B cell (primary cell): ENCODE measurements around the gene ZNF503. TPM values are rescaled to one million over a fixed set of nuclear protein-coding genes. Genes with fewer than 3 reads are reported as not detected.

ENCODE experiments used
- ATAC-seq: fragments of 200-7000 bp; cut with Tn5 transposase; one replicate; pipeline ENCODE4 v1.10.0; 2021; ENCODE audit warnings: low read depth, mild to moderate bottlenecking, moderate number of reproducible peaks, moderate library complexity
- CTCF ChIA-PET: fragments of 350-600 bp; sonication (Branson Sonifier 250); formaldehyde crosslinking; loops from one replicate; lab custom pipeline; 2021; ENCODE audit warnings: antibody characterized with exemption, inconsistent platforms; lab: Charles Lee
- POLR2A ChIA-PET: fragments of 350-600 bp; sonication (Branson Sonifier 250); formaldehyde crosslinking; loops from one replicate; lab custom pipeline; 2021; ENCODE audit warnings: antibody characterized with exemption; lab: Charles Lee
- DNase-seq: peaks from one replicate; pipeline ENCODE4 v3.0.0; 2013
- H2AFZ ChIP-seq: 2 replicates; pipeline ENCODE4 v1.6.1; 2012; ENCODE audit warnings: mild to moderate bottlenecking, low read depth, low read length; ENCODE audit not compliant: insufficient read depth, poor library complexity, severe bottlenecking
- H3K27ac ChIP-seq, 2 donors: 1 replicate in 1 of 2; 2 replicates in 1 of 2; pipeline ENCODE4 v1.5.1; 2012 to 2013; ENCODE audit warnings: low read length in 2 of 2, mild to moderate bottlenecking in 2 of 2, moderate library complexity in 1 of 2
- H3K27me3 ChIP-seq, 4 experiments: fragments of 200-600 bp in 1 of 4; sonication (generic) in 1 of 4; replicated peaks in 1 of 4; 1 replicate in 2 of 4; 2 replicates in 2 of 4; pipeline versions ENCODE4 v1.6.1 to v1.7.0; 2013 to 2016; ENCODE audit warnings: low read length in 3 of 4, mild to moderate bottlenecking in 2 of 4, mixed read lengths in 1 of 4, moderate library complexity in 1 of 4; ENCODE audit not compliant: insufficient read depth in 4 of 4, control insufficient read depth in 3 of 4; ENCODE audit errors: control extremely low read depth in 1 of 4
- H3K36me3 ChIP-seq, 2 experiments: replicated peaks in 1 of 2; 1 replicate in 1 of 2; 2 replicates in 1 of 2; pipeline versions ENCODE4 v1.6.1 to v1.7.1; 2013; ENCODE audit warnings: low read length in 1 of 2; ENCODE audit not compliant: insufficient read depth in 2 of 2, control insufficient read depth in 1 of 2; ENCODE audit errors: control extremely low read depth in 1 of 2, extremely low read depth in 1 of 2
- H3K4me1 ChIP-seq, 2 donors: fragments of 200-600 bp in 1 of 2; sonication (generic) in 1 of 2; 1 replicate in 1 of 2; 2 replicates in 1 of 2; pipeline versions ENCODE4 v1.5.1 to v1.6.1; 2013 to 2017; ENCODE audit warnings: low read length in 2 of 2; ENCODE audit not compliant: control insufficient read depth in 2 of 2, insufficient read depth in 2 of 2
- H3K4me2 ChIP-seq: replicated peaks from 2 replicates; pipeline ENCODE3; 2012; ENCODE audit warnings: mild to moderate bottlenecking, low read depth, low read length; ENCODE audit not compliant: poor library complexity, severe bottlenecking
- H3K4me3 ChIP-seq, 5 experiments: fragments of 200-600 bp in 1 of 5; sonication (generic) in 1 of 5; 1 replicate in 3 of 5; 2 replicates in 2 of 5; pipeline versions ENCODE4 v1.5.1 to v1.7.0; 2011 to 2016; ENCODE audit warnings: low read length in 4 of 5, mild to moderate bottlenecking in 4 of 5, low read depth in 2 of 5, control low read depth in 1 of 5, moderate library complexity in 1 of 5; ENCODE audit not compliant: insufficient read depth in 1 of 5; ENCODE audit errors: control extremely low read depth in 1 of 5, extremely low read depth in 1 of 5
- H3K79me2 ChIP-seq: fragments of 200-600 bp; sonication (generic); one replicate; pipeline ENCODE4 v1.6.0; 2016; ENCODE audit warnings: low read length; ENCODE audit not compliant: control insufficient read depth, insufficient read depth
- H3K9ac ChIP-seq: fragments of 200-600 bp; sonication (generic); 2 replicates; pipeline ENCODE4 v1.6.1; 2017; ENCODE audit warnings: mild to moderate bottlenecking, low read length, moderate library complexity
- H3K9me3 ChIP-seq, 3 donors: one replicate each; pipeline versions ENCODE4 v1.6.1 to v1.7.1; 2013; ENCODE audit warnings: low read length in 2 of 3; ENCODE audit not compliant: control insufficient read depth in 2 of 3, insufficient read depth in 1 of 3; ENCODE audit errors: control extremely low read depth in 1 of 3
- H4K20me1 ChIP-seq: 2 replicates; pipeline ENCODE4 v1.6.0; 2012; ENCODE audit warnings: mild to moderate bottlenecking, low read length; ENCODE audit not compliant: insufficient read depth, control insufficient read depth, poor library complexity, severe bottlenecking
- H3K27ac Mint-ChIP-seq: one replicate; pipeline ENCODE4 v1.8.0; 2021; ENCODE audit warnings: mixed read lengths
- H3K27me3 Mint-ChIP-seq: one replicate; pipeline ENCODE4 v1.8.0; 2021; ENCODE audit warnings: mixed read lengths
- H3K4me1 Mint-ChIP-seq: one replicate; pipeline ENCODE4 v1.8.0; 2021; ENCODE audit warnings: mixed read lengths
- H3K4me3 Mint-ChIP-seq: one replicate; pipeline ENCODE4 v1.8.0; 2021; ENCODE audit warnings: mixed read lengths
- H3K9me3 Mint-ChIP-seq: one replicate; pipeline ENCODE4 v1.8.0; 2022; ENCODE audit warnings: mixed read lengths; ENCODE audit not compliant: insufficient read depth
- CTCF ChIP-seq: fragments of 200-600 bp; IDR thresholded peaks from one replicate; pipeline ENCODE4 v1.8.0; 2022; ENCODE audit warnings: antibody characterized with exemption, mild to moderate bottlenecking
- EZH2 ChIP-seq: IDR thresholded peaks from 2 replicates; pipeline ENCODE4 v1.6.1; 2012; ENCODE audit warnings: borderline replicate concordance, low read depth, mild to moderate bottlenecking, moderate library complexity, low read length; ENCODE audit not compliant: insufficient read depth, poor library complexity, severe bottlenecking
- WGBS: methylation state at CpG from one replicate; pipeline ENCODE4 v1.1.5; 2013; ENCODE audit warnings: missing lambda C conversion rate; ENCODE audit not compliant: insufficient coverage; 5-methylcytosine and 5-hydroxymethylcytosine counted together
- intact Hi-C: fragments of 100-400 bp; cut with micrococcal nuclease; formaldehyde crosslinking; loops from one replicate; pipeline ENCODE4 v1.10.0; 2022
- polyA plus RNA-seq: library from polyadenylated mRNA; depleted of rRNA; stranded (reverse); fragments of >200 nt; gene quantifications from 2 replicates; pipeline ENCODE4 v1.2.3, GENCODE V29; 2012
- total RNA-seq, 2 donors: library from RNA; stranded (reverse); fragments of 120-200 nt in 1 of 2; gene quantifications; 1 replicate in 1 of 2; 2 replicates in 1 of 2; pipeline versions ENCODE4 v1.2.3 to v1.2.4, GENCODE V29; 2013 to 2022

Gene ZNF503
- total and polyA plus RNA-seq, 2 donors (not counting 1 experiment from before 2014, with no cell fraction given), result 0.04 TPM; not detected in 1

- 100% methylated on average over 1 of the region's 1 CpG for WGBS
- Histone ChIP-seq H4K20me1 (no peaks in the 10 kb centered on the region), H3K36me3 (no peaks in the 10 kb centered on the region), H2AFZ (no peak overlapping the region), H3K9ac (no peak overlapping the region), H3K4me1 (no peaks in the 10 kb centered on the region), H3K9me3 (peaks cover 4 to 17% (median 10%) of the 10 kb centered on the region in 3 donors), H3K27ac (no peak overlapping the region), H3K79me2 (no peaks in the 10 kb centered on the region), H3K4me3 (no peak overlapping the region), H3K27me3 (no peaks in the 10 kb centered on the region), H3K4me2 (no peak overlapping the region)
- peaks cover 4% of the 10 kb centered on the region for H3K27me3 Mint-ChIP-seq
- TF ChIP-seq EZH2, result no peak
- TF ChIP-seq CTCF, result no peak
- ChIA-PET CTCF (no interaction called here), POLR2A (no interaction called here)
- DNase-seq, result no peak
- H3K9me3 Mint-ChIP-seq, result peaks cover 14% of the 10 kb centered on the region
- H3K4me3 Mint-ChIP-seq, result no peak overlapping the region
- no peak for ATAC-seq
- intact Hi-C loops, result no loop called here
- H3K27ac Mint-ChIP-seq, result no peak overlapping the region
- H3K4me1 Mint-ChIP-seq, result no peaks in the 10 kb centered on the region
Observed at GRCh38 chr10:75446508-75446907, 44.9 kb upstream of the ZNF503 start.

GRCh38 chr10:75444781-75445386 lies 43.3 kb upstream of the ZNF503 start:
- Histone ChIP-seq H3K27me3 (no peaks in the 10 kb centered on the region), H3K36me3 (no peaks in the 10 kb centered on the region), H3K27ac (no peak overlapping the region), H3K79me2 (no peaks in the 10 kb centered on the region), H4K20me1 (no peaks in the 10 kb centered on the region), H3K9me3 (peaks cover 4 to 17% (median 12%) of the 10 kb centered on the region in 3 donors), H3K4me1 (no peaks in the 10 kb centered on the region), H3K9ac (no peak overlapping the region), H2AFZ (no peak overlapping the region), H3K4me3 (no peak overlapping the region), H3K4me2 (no peak overlapping the region)
- no peaks in the 10 kb centered on the region for H3K4me1 Mint-ChIP-seq
- ChIA-PET POLR2A (no interaction called here), CTCF (no interaction called here)
- intact Hi-C loops, result no loop called here
- DNase-seq, result no peak
- peaks cover 4% of the 10 kb centered on the region for H3K27me3 Mint-ChIP-seq
- H3K9me3 Mint-ChIP-seq, result peaks cover 14% of the 10 kb centered on the region
- 83% methylated on average over 2 of the region's 3 CpGs for WGBS
- TF ChIP-seq CTCF (no peak), EZH2 (no peak)
- no peak overlapping the region for H3K4me3 Mint-ChIP-seq
- H3K27ac Mint-ChIP-seq, result no peak overlapping the region
- ATAC-seq, result no peak
